SK-N-SH (cell line): ENCODE data around the gene LRRC3C. TPM values are rescaled to one million over a fixed set of nuclear protein-coding genes. Genes with fewer than 3 reads are reported as not detected.

Source experiments
- CTCF ChIA-PET: fragments of 300-600, 350-600 bp; formaldehyde crosslinking; extraction: SDS; loops from one replicate; lab custom pipeline; 2021; lab: Yijun Ruan, JAX
- POLR2A ChIA-PET: fragments of 350-600 bp; sonication (Branson Sonifier 250); formaldehyde crosslinking; extraction: SDS; loops from one replicate; lab custom pipeline; 2020; ENCODE audit warnings: antibody characterized with exemption, inconsistent platforms; lab: Yijun Ruan, JAX
- DNase-seq: peaks from one replicate; pipeline ENCODE4 v3.0.0; 2012
- H2AFZ ChIP-seq: fragments of 200-600 bp; sonication (generic); 2 replicates; pipeline ENCODE4 v1.8.1; 2016; ENCODE audit warnings: antibody characterized with exemption, mild to moderate bottlenecking, low read depth
- H3F3A ChIP-seq: fragments of 200-600 bp; sonication (generic); replicated peaks from 2 replicates; pipeline ENCODE3; 2016; ENCODE audit warnings: antibody characterized with exemption, mild to moderate bottlenecking; ENCODE audit not compliant: insufficient read depth
- H3K27ac ChIP-seq, 2 experiments: fragments of 200-500 bp in 1 of 2; fragments of 200-600 bp in 1 of 2; sonication (Bioruptor generic) in 1 of 2; sonication (generic), shearing (Covaris generic) in 1 of 2; 2 replicates each; pipeline versions ENCODE4 v1.5.1 to v1.6.1; 2014 to 2016; ENCODE audit warnings: low read depth in 2 of 2, inconsistent platforms in 1 of 2, low read length in 1 of 2, mild to moderate bottlenecking in 1 of 2, mixed read lengths in 1 of 2
- H3K27me3 ChIP-seq: fragments of 200-600 bp; sonication (generic), shearing (Covaris generic); 2 replicates; pipeline ENCODE4 v1.6.1; 2016; ENCODE audit warnings: mixed run types; ENCODE audit not compliant: insufficient read depth
- H3K36me3 ChIP-seq, 2 experiments: fragments of 200-500 bp in 1 of 2; fragments of 200-600 bp in 1 of 2; sonication (Bioruptor generic) in 1 of 2; sonication (generic) in 1 of 2; replicated peaks in 1 of 2; 2 replicates each; pipeline versions ENCODE3 to v1.5.1; 2014 to 2016; ENCODE audit warnings: low read length in 1 of 2, mild to moderate bottlenecking in 1 of 2; ENCODE audit not compliant: insufficient read depth in 2 of 2, control insufficient read depth in 1 of 2
- H3K4me1 ChIP-seq, 2 experiments: fragments of 200-500 bp in 1 of 2; fragments of 200-600 bp in 1 of 2; sonication (Bioruptor generic) in 1 of 2; sonication (generic), shearing (Covaris generic) in 1 of 2; 2 replicates each; pipeline versions ENCODE4 v1.5.1 to v1.6.1; 2014 to 2016; ENCODE audit warnings: low read depth in 1 of 2, low read length in 1 of 2, mixed run types in 1 of 2; ENCODE audit not compliant: insufficient read depth in 2 of 2, control insufficient read depth in 1 of 2
- H3K4me2 ChIP-seq: fragments of 200-600 bp; sonication (generic), shearing (Covaris generic); 2 replicates; pipeline ENCODE4 v1.6.1; 2017; ENCODE audit warnings: mixed run types
- H3K4me3 ChIP-seq, 2 experiments: fragments of 200-500 bp in 1 of 2; fragments of 200-600 bp in 1 of 2; sonication (Bioruptor generic) in 1 of 2; sonication (generic), shearing (Covaris generic) in 1 of 2; 2 replicates each; pipeline versions ENCODE4 v1.5.1 to v1.8.1; 2014 to 2016; ENCODE audit warnings: low read depth in 2 of 2, inconsistent platforms in 1 of 2, low read length in 1 of 2, mild to moderate bottlenecking in 1 of 2, mixed read lengths in 1 of 2, moderate library complexity in 1 of 2
- H3K79me2 ChIP-seq: fragments of 200-600 bp; sonication (generic); 2 replicates; pipeline ENCODE4 v1.8.1; 2017; ENCODE audit warnings: mild to moderate bottlenecking; ENCODE audit not compliant: insufficient read depth
- H3K9ac ChIP-seq: fragments of 200-600 bp; sonication (generic); 2 replicates; pipeline ENCODE4 v1.6.1; 2017; ENCODE audit warnings: mixed run types
- H3K9me2 ChIP-seq: fragments of 200-600 bp; sonication (generic); 2 replicates; pipeline ENCODE4 v1.6.1; 2017; ENCODE audit warnings: mixed run types
- H3K9me3 ChIP-seq: fragments of 200-600 bp; sonication (generic); 2 replicates; pipeline ENCODE4 v1.6.1; 2017; ENCODE audit warnings: mixed run types, mild to moderate bottlenecking, moderate library complexity
- H4K20me1 ChIP-seq: fragments of 200-600 bp; sonication (generic); 2 replicates; pipeline ENCODE4 v1.6.1; 2017; ENCODE audit warnings: mild to moderate bottlenecking, mixed run types; ENCODE audit not compliant: insufficient read depth
- FOXJ3 ChIP-seq: sonication (generic); formaldehyde crosslinking; IDR thresholded peaks from 2 replicates; pipeline ENCODE4 v1.5.1; 2020; ENCODE audit warnings: mild to moderate bottlenecking, missing genetic modification reagents
- FOXM1 ChIP-seq: IDR thresholded peaks from 2 replicates; pipeline ENCODE4 v1.4.0; 2012; ENCODE audit warnings: low read depth, mild to moderate bottlenecking
- IRF3 ChIP-seq: fragments of 150-350 bp; IDR thresholded peaks from 2 replicates; pipeline ENCODE4 v1.6.1; 2016; ENCODE audit warnings: mild to moderate bottlenecking, low read depth, low read length
- MAX ChIP-seq: IDR thresholded peaks from 2 replicates; pipeline ENCODE4 v1.4.0; 2012; ENCODE audit warnings: low read depth
- MXI1 ChIP-seq: IDR thresholded peaks from 2 replicates; pipeline ENCODE4 v1.6.1; 2012; ENCODE audit warnings: mild to moderate bottlenecking, low read depth, low read length, improper control_type of control experiment
- NFIC ChIP-seq: IDR thresholded peaks from 2 replicates; pipeline ENCODE4 v1.4.0; 2012; ENCODE audit warnings: borderline replicate concordance
- NRF1 ChIP-seq: IDR thresholded peaks from 2 replicates; pipeline ENCODE4 v1.6.1; 2012; ENCODE audit warnings: low read depth, mild to moderate bottlenecking, low read length
- SIN3A ChIP-seq: IDR thresholded peaks from 2 replicates; pipeline ENCODE4 v1.6.1; 2012; ENCODE audit warnings: low read depth, mild to moderate bottlenecking, low read length, moderate library complexity, borderline replicate concordance
- SMC3 ChIP-seq: IDR thresholded peaks from 2 replicates; pipeline ENCODE4 v1.6.1; 2012; ENCODE audit warnings: low read depth, low read length, improper control_type of control experiment
- TCF12 ChIP-seq: IDR thresholded peaks from 2 replicates; pipeline ENCODE4 v1.4.0; 2012
- TEAD4 ChIP-seq: IDR thresholded peaks from 2 replicates; pipeline ENCODE4 v1.4.0; 2012; ENCODE audit warnings: mild to moderate bottlenecking, borderline replicate concordance; ENCODE audit not compliant: insufficient read depth
- USF1 ChIP-seq: IDR thresholded peaks from 2 replicates; pipeline ENCODE4 v1.4.0; 2012; ENCODE audit warnings: low read depth, borderline replicate concordance
- WGBS: methylation state at CpG from one replicate; pipeline ENCODE4 v1.1.6; 2017; ENCODE audit warnings: low lambda C conversion rate; 5-methylcytosine and 5-hydroxymethylcytosine counted together
- polyA plus RNA-seq, 3 experiments: library from polyadenylated mRNA; depleted of rRNA; stranded (reverse); fragments of >200 nt; gene quantifications; 2 replicates each; pipeline ENCODE4 v1.2.3, GENCODE V29; 2012
- TF ChIP-seq, protein P1 (sequence below): IDR thresholded peaks from 2 replicates; pipeline ENCODE4 v1.6.1; 2012; ENCODE audit warnings: mild to moderate bottlenecking, low read depth, low read length, moderate library complexity

Gene LRRC3C
- polyA plus RNA-seq, 1 of the 3 experiments (the other 2 are of a cell fraction) = not detected

- TF ChIP-seq SMC3 = no peak
- TF ChIP-seq TCF12 = no peak
- no peak for TF ChIP-seq FOXM1
- TF ChIP-seq FOXJ3 (CRISPR knock-in tag) = no peak
- TF ChIP-seq NFIC = no peak
- TF ChIP-seq USF1 = no peak
- TF ChIP-seq NRF1 = no peak
- no peak for TF ChIP-seq IRF3
- TF ChIP-seq, protein P1, sequence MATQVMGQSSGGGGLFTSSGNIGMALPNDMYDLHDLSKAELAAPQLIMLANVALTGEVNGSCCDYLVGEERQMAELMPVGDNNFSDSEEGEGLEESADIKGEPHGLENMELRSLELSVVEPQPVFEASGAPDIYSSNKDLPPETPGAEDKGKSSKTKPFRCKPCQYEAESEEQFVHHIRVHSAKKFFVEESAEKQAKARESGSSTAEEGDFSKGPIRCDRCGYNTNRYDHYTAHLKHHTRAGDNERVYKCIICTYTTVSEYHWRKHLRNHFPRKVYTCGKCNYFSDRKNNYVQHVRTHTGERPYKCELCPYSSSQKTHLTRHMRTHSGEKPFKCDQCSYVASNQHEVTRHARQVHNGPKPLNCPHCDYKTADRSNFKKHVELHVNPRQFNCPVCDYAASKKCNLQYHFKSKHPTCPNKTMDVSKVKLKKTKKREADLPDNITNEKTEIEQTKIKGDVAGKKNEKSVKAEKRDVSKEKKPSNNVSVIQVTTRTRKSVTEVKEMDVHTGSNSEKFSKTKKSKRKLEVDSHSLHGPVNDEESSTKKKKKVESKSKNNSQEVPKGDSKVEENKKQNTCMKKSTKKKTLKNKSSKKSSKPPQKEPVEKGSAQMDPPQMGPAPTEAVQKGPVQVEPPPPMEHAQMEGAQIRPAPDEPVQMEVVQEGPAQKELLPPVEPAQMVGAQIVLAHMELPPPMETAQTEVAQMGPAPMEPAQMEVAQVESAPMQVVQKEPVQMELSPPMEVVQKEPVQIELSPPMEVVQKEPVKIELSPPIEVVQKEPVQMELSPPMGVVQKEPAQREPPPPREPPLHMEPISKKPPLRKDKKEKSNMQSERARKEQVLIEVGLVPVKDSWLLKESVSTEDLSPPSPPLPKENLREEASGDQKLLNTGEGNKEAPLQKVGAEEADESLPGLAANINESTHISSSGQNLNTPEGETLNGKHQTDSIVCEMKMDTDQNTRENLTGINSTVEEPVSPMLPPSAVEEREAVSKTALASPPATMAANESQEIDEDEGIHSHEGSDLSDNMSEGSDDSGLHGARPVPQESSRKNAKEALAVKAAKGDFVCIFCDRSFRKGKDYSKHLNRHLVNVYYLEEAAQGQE = no peak
- no peak for TF ChIP-seq SIN3A
- no peak for TF ChIP-seq TEAD4
- no peak for TF ChIP-seq MXI1
- TF ChIP-seq MAX = no peak
- ChIA-PET POLR2A (no interaction called here), CTCF (interaction anchor here (1.1 to 3.5 kb wide), 3 partner anchors 11 to 54 kb away, joined by 3 to 13 read pairs (median 7); partner anchors contain the start of gene PSMD3)
- Histone ChIP-seq H3K4me2 (no peak overlapping the region), H3K9me2 (no peaks in the 10 kb centered on the region), H3K9me3 (no peaks in the 10 kb centered on the region), H3K4me3 (no peak overlapping the region), H3K27me3 (no peaks in the 10 kb centered on the region), H3K9ac (no peak overlapping the region), H4K20me1 (no peaks in the 10 kb centered on the region), H3K27ac (no peak overlapping the region), H3K79me2 (no peaks in the 10 kb centered on the region), H2AFZ (no peak overlapping the region), H3K36me3 (no peaks in the 10 kb centered on the region), H3F3A (no peaks in the 10 kb centered on the region), H3K4me1 (peaks cover 0 to 11% of the 10 kb centered on the region in 2 experiments; a peak in 1 of 4 replicates)
- 61% methylated on average over 5 of the region's 5 CpGs for WGBS
- DNase-seq = no peak
Observed at GRCh38 chr17:39950871-39951348, 23.4 kb downstream of the LRRC3C start.
